Measurements from ENCODE around the gene ADARB2.
"Not testable (repeated sequence)": the region's sequence is repeated elsewhere in the genome, so short reads cannot be mapped to it uniquely, and the experiment has no call there.

Gene ADARB2

DNA sequence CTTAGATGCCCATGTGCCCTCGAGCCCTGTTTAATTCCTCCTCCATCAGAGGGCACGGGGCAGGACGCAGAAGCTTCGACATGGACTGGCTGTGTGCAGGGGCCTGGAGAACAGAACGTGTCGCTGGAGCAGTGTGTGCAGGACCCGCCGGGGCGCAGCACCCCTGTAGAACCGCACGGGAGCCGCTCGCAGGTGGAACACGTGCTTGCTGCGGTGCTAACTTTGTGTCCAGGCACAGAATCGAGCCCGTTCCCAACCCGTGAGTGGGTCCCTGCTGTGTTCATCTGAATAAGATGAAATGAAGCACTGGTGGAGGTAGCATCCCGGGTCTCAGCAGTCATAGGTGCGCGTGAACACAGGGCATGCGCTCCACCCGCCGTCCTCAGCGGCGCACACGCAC is 564.2 kb downstream of the ADARB2 start:
- DNase-seq = no peak

DNA sequence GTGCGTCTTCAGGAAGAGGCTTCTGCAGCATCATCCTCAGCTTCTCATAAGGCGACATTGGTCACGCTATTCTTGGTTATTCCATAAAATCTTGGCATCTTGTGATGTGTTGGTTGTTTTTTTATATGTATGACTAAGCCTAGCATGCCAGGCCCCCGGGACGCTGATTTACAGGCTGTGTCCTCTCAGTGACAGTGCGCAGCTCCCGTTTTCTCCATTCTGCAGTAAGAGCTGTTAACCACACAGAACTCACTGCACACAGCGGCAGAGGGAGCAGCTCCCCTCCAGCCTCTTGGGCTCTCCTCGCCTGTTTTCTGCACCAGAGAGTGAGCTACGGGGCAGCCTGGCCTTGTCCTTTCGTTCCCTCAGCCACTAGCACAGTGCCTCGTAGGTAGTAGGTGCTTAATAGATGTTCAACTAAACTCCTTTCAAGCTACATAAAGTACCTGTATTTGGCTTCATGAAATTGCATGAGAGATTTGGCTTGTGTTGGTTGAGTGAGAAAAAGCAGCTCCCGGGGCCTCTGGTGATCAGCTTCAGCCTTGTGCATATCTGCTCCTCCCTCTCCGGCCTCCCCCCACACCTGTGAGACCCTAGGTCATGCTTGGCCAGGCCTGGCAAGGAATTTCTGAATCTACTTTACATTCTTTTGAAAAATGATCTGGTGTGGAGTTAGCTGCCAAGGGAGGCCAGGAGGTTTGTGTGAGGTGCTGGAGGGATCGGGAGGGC is 564.9 kb downstream of the ADARB2 start:
- no peak for DNase-seq

DNA sequence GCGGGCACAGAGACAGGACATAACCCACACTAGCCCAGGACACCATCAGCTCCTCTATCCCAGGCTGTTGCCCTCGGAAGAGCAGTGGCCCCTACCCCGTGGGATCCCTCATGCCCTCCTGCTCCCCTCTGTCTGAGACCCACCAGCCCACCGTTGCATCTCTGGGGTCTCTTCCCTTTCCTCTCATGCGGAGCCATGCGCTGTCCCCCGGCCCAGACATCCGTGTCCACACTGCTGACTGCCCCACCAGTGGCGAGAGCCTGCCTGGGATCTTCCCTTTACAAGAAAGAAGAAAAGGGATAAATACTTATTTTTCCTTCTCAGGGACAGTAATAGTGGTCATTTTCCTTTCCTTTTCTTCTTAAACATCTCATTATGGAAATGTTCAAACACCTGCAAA is 565.7 kb downstream of the ADARB2 start:
- no peak for DNase-seq

DNA sequence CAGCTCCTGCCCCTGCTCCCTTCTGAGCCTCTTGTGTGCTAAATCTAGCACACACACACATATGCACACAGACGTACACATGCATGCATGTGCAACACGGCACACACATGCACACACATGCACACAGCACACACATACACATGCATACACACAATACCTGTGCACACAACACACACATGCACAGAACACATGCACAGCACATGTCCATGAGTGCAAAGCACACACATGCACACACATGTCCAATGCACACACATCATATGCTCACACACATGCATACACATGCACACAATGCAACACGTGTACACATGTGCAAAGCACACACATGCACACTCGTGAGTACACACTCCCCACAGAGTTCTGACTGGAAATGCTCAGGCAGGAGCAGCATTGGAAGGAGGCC is 566.1 kb downstream of the ADARB2 start:
- no peak for DNase-seq

DNA sequence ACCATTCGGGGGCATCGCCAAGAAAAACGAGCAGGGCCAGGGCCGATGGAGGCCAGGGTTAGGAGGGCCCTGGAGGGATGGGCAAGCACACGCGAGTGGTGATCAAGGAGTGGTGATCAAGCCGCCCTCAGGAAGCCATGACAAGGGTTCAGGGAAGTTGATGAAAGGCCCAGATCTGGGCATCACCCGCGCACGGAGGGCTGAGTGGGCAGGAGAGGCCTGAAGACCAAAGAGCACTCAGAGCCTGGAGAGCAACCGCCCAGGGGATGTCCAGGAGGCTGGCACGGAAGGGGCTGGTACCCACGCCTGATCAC is 566.5 kb downstream of the ADARB2 start:
- DNase-seq = no peak

DNA sequence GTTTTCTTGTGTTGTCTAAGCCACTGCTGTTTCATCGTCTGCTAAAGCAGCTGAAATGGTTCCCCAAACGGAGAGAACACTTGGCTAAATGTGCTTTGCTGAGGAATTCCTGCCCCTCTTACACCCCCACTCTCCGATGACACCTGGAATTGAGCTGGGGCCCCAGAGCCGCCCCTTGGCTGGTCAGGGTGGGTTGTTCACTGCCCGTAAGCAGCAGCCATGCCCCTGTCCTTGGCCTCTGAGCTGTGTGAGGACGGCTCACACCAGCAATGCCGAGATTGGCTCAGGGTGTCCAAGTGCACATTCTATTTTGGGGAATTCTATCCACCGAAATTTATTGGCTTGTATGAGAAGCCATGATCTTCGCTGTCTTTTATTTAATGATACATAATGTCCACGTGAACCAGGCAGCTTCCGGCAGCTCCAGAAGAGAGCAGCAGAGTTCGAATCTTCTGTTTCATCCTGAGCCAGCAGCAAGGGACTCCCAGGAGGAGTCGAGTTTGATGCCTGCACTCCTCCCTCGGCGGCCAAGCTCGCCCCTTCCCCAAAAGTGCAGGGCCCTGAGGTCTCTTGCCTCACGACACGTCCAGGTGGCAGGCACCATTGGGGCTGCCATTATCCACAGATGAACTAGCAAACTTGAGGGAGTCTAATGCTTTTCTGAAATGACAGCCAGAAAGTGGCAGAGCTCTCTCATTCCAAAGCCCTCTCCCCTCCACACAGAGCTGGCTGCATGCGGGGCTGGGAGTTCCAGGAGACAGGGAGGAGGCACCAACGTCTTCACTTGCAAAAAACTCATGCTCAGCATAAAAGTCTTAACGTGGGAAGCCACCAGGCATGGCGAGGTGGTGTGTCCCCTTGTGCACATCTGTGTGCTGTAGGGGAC is 567.1 kb downstream of the ADARB2 start:
- DNase-seq = no peak

DNA sequence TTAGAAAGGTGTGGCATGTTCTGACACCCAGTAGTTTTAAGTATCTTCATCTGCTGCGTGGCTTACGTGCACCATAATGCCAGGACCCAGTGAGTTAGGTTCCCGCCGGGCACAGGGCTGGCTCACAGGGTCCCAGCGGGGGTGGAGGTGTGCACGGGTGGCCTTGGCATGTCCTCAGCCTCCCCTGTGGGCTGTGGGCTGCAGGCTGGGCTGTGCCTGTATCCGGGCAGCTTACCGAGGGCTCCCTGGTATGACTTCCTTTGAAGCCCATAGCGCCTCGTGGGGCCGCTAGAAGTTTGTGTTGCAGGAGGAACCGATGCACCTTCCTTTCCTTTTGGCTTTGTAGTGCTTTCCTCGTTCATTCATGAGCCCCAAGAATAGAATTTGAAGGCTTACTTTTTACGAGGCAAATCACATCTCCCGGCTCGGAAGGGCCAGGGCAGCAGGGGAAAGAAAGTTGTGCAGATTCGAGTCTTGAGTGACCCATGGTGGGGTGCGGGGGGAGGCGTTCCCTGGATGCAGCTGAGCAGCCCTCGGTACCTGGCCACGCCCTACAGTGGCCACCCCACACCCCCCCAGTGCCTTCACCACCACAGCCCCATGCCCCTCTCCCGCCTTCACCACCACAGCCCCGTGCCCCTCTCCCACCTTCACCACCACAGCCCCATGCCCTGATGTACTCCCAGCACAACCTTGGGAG is 568.0 kb downstream of the ADARB2 start:
- DNase-seq = no peak

DNA sequence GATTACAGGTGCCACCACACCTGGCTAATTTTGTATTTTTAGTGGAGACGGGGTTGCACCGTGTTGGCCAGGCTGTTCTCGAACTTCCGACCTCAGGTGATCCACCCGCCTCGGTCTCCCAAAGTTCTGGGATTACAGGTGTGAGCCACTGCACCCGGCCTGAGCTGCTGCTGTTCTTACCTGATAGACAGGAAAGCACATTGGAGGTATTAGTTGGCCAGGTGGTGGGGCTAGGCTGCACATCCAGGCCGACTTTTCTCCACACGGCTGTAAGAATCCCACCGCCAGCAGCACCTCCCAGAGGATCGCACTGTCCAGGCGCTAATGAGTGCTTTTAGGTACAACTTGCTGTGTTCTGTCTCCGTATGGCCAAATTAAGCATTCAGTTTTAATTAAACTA is 568.6 kb downstream of the ADARB2 start:
- DNase-seq = no peak

DNA sequence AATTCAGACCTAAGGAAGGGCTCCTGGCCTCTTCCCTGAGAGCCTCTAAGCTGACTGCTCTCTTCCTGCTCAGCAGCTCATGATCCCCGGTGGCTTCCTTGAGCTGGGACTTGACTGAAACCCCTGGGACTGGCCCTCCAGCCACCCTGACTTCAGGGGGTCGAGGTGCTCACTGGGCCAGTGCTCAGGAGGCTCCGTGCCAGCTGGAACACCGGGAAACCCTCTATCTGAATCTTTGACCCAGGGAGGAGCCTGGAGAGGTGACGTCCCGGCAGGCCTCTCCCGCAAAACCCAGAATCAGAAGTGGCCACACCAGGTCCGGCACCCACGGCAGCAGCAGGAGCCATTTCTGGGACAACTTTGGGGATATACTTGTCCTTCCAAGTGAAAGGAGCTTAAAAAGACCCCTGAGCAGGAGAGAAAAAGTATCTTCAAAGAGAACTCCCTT is 570.5 kb downstream of the ADARB2 start:
- no peak for DNase-seq

DNA sequence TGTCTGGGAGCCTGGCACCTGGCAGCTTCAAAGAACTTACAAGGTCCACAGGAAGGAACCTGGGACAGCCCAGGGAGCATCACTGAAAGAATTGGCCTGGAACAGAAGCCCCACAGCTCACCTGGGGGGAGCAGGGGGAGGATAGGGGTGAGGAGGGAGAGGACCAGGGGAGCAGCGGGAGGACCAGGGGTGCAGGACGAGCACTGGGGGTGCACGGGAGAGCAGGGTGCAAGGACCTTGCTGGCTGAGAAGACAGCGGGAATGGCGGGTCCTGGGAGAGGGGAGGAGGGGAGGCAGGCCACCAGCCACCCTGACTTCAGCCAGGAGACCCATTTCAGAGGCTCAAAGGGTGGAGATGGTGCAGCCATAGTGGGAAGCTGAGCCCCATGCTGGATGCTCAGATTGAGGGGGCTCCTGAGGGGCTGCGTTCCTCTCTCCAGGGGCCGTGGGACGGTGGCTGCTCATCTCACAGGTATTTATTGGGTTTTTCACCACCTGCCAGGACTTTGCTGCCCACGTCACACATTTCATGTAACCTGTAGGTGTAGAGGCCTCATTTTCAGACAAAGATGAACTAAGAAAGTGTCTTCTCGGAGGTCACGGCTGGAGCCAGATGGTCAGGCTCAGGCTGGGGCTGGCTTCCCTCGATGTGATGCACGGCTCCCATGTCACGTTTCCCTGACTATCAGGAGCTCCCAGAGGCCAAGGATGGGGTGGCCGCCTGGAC is 571.1 kb downstream of the ADARB2 start:
- DNase-seq = no peak

DNA sequence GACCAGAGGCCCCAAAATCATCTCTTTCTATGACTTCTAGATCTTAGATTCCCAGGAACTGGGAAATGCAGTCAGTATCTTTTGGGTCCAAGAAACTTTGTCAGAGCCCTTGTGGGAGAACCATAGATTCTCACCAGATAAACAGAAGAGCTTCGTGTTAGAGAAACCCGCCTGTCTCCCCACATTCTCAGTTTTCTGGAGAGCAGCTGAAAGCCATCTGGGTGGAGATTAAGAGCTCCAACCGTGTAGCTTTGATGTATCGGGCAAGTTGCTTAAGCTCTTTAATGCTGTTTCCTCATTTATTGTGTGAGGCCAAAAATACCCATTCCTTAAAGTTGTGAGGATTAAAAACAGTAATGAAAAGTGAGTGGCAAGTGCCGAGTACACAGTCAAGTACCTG is 573.5 kb downstream of the ADARB2 start:
- no peak for DNase-seq

DNA sequence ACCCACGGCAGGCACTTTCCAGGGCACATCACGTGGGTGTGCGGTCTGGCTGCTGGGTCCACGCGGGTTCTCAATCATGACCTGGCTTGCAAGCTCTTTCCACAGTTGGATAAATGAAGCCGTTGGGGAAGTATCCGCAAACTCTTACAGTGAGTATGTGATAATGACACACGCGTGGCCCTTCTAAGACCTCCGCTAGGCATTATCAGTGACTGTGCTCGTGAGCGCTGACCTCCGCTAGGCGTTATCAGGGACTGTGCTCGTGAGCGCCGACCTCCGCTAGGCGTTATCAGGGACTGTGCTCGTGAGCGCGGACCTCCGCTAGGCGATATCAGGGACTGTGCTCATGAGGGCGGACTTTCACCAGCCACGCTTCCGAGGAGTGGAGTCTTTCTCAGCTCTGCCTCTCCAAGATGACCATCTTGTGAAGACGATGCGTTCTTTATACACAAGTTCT is 574.1 kb downstream of the ADARB2 start:
- DNase-seq = no peak

DNA sequence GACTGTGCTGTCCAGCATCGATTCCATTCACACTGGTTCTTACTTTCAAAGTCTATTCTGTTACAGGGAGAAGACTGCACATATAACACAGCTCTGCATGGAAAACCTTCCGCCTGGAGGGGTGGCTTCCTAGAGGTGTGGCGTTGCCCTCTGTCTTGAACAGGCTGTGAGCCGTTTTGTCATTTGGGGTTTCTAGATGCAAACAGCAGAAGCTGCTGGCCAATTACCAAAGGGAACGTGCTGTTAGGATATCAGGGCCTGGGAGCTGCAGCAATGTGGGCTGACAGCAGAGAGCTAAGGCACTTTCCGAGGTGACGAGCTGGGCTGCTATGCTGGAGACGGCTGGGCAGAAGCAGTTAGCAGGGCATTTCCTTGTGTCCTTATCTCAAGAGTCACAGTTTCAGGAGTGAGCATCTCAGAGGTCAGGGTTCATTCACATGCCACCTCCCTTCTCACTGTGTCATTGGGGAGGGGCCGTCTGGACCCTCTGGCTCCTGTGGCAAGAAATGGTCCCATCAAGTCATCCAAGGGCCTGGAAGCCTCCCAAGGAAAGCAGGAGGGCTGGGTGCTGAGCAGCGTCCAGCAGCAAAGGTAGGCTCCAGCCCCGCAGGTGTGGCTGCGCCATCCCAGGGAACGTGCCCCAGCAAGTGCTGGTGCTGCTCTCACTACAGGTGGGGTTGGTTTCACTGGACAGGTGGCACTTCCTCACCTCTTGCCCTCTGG is 574.7 kb downstream of the ADARB2 start:
- DNase-seq = no peak

DNA sequence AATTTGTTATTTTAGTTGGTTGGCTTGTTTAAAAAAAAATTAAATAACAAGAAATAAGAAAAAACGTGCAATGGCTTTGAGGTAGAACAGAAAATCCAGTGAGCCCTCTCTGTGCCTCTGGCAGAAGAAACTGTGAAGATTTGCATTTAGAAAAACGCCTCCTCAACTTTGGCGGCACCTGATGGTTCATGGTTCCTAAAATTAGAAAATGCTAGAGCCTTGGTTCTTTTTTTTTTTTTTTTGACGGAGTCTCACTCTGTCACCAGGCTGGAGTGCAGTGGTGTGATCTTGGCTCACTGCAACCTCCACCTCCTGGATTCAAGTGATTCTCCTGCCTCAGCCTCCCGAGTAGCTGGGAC is 576.0 kb downstream of the ADARB2 start:
- DNase-seq = not testable (repeated sequence)

DNA sequence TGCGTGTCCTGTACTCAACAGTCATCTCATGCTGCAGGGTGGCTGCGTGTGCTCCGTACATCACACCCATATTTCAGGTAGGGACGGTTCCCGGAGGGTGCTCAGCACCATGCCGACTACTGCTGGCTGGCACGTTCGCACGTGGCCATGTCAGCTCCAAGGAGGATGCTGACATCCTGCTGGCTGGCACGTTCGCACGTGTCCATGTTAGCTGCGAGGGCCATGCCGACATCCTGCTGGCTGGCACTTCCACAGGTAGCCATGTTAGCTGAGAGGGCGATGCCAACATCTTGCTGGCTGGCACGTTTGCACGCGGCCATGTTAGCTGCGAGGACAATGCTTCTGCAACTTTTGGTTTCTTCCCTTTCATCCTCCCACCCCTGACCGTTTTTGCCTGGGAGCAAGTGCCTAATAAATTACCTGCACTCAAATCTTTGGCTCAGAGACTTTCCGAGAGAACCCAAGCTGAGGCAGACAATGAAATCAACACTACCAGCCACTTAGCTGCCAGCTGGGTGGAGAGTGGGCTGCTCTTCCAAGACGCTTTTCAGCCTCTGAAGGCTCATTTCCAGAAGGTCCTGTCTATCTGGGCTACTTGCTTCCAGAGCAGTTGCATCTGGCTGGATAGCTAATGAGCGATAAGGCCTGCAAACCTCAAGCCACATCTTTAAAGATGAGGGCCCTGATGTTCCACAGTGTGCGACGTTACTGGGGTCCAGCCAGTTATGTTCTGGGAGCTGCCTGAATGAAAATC is 576.6 kb downstream of the ADARB2 start:
- DNase-seq = no peak

DNA sequence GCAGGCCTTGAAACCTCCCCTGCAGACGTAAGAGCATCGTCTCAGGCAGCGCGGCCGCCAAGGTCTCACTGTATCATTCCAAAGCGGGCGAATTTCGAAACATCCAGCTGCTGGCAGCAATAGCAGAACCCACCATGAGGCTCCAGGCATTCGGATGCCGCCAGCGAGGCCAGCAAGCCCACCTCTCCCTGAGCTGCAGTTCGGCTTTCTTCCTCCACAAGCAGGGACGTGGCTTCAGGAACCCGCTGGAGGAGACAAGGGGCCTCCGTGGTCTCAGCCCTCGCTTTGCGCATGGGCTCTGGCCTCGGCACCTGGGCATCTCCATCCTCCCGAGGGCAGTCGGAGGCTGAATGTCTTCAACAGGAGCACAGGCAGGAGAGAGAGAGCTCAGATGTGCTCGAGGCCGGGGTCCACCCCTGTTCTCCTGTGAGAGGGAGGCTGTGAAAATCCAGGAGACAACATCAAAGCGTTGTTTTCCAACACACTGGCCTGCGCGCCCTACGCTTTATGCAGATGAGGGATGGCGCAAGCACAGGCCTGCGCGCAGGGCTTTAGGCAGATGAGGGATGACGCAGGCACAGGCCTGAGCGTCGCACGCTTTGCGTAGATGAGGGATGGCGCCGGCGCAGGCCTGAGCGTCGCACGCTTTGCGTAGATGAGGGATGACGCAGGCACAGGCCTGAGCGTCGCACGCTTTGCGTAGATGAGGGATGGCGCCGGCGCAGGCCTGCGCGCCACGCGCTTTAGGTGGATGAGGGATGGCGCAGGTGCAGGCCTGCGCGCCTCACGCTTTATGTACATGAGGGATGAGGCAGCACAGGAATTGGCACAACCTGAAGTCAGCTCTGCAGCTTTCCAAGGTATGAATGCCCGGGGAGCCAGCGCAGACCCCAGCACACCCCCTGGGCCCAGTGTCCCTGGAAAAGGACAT is 577.9 kb downstream of the ADARB2 start:
- no peak for DNase-seq

DNA sequence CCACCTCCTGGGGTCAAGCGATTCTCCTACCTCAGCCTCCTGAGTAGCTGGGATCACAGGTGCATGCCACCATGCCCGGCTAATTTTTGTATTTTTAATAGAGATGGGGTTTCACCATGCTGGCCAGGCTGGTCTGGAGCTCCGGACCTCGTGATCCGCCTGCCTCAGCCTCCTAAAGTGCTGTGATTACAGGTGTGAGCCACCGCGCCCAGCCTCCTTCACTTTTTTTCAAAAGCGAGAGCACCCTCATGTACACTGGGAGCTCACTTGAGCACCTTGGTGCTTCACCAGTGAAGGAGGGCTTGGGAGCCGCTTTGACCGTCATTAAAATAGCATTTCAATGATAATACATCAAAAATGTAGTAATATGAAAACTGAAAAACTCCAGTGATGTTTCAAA is 578.8 kb downstream of the ADARB2 start:
- not testable (repeated sequence) for DNase-seq

DNA sequence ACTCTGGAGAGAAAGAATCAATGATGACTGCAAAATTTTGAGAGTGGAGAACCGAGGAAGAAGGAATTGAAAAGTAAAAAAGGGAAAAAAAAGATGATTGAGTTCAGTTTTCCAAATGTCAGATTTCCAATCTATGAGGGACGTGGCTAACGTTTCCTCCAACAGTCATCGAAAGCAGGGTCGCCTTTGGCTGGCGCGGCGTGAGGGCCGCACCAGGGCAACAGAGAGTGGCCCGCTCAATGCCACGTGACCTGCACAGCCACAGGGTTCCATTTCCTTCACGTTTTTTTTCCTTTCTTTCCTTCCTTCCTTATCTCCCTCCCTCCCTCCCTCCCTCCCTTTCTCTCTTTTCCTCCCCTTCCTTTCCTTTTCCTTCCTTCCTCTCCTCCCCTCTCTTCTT is 579.3 kb downstream of the ADARB2 start:
- DNase-seq = no peak

DNA sequence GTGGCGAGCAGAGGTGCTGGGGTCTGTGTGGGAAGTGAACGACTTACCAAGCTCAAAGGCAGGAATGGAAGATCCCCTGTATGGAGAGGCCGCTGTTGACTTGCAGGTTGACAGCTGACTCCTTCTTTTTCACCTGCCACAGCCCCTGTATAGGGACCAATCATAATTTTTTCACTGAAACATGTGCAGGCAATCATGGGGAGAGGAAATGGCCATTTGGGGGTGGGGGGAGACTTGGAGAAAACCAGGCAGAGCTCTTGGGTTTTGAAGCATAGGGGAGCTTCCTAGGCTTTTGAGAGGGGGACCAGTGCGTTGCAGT is 579.8 kb downstream of the ADARB2 start:
- no peak for DNase-seq

DNA sequence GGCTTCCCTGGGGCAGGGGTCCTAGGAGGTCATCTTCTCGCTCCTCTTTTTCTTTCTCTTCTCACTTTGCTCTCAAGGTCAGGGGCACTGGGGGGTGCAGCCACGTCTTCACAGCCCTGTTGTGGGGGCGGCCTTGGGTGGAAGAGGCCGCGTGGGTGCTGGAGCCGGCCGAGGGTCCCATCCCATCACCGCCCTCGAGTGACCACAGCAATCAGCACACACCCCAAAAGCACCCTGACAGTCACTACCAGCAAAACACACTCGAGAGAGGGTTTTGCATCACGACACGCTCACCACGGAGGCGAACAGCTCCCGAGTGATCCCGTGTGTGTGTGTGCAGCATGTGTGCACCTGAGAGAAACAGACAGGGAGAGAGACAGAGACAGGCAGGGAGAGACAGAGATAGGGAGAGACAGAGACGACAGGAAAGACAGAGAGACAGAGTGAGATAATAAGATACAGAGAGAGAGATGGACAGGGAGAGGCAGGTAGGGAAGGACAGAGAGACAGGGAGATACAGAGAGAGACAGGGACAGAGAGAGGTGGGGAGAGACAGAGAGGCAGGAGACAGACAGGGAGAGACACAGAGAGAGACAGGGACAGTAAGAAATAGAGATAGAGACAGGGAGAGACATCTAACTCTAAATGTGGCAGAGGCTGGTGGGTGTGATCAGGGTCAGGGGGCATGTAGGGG is 580.3 kb downstream of the ADARB2 start:
- no peak for DNase-seq

All from GF-D8 (cell line).